Cardiac fibroblast (primary cell): Measurements from ENCODE around the gene MSL1.

Experiments
- DNase-seq, 2 donors: peaks; one replicate each; pipeline versions ENCODE4 v3.0.0 to v3.0.0-alpha.2; 2010; ENCODE audit warnings: low read depth in 2 of 2
- H3K4me3 ChIP-seq, 2 donors: replicated peaks in 1 of 2; 1 replicate in 1 of 2; 2 replicates in 1 of 2; pipeline ENCODE4 v1.5.1; 2011; ENCODE audit warnings: low read depth in 2 of 2, low read length in 2 of 2, mild to moderate bottlenecking in 2 of 2, moderate library complexity in 1 of 2
- TF ChIP-seq, protein P1 (sequence below): IDR thresholded peaks from one replicate; pipeline ENCODE4 v1.5.1; 2011; ENCODE audit warnings: low read depth, mild to moderate bottlenecking, low read length, inconsistent platforms

The MSL1 gene

DNA sequence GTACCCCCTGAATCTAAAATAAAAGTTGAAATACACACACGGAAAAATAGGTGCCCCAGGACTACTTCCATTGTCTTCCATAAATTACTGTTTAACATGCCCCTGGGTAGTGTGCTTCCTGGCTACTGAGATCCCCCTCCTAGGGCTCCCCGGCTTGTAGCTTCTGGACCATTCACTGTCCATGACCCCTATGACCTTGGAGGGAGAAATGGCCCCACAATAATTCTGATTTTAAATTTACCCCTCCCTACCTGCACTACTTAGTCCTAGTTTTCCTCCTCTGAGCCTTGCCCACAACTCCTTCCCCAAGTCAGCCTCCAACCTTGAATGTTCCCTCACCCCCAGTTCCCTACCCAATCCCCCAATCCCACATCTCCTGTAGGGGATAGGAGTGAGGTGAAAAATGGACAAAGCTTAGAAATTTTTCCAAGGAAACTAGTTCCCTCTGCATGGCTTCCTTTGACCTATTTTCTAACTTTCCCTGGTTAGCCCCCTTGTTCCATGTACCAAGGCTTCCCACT lies 9.5 kb upstream of the MSL1 start:
- DNase-seq: no peak
- no peak overlapping the region for H3K4me3 ChIP-seq
- TF ChIP-seq, protein P1, sequence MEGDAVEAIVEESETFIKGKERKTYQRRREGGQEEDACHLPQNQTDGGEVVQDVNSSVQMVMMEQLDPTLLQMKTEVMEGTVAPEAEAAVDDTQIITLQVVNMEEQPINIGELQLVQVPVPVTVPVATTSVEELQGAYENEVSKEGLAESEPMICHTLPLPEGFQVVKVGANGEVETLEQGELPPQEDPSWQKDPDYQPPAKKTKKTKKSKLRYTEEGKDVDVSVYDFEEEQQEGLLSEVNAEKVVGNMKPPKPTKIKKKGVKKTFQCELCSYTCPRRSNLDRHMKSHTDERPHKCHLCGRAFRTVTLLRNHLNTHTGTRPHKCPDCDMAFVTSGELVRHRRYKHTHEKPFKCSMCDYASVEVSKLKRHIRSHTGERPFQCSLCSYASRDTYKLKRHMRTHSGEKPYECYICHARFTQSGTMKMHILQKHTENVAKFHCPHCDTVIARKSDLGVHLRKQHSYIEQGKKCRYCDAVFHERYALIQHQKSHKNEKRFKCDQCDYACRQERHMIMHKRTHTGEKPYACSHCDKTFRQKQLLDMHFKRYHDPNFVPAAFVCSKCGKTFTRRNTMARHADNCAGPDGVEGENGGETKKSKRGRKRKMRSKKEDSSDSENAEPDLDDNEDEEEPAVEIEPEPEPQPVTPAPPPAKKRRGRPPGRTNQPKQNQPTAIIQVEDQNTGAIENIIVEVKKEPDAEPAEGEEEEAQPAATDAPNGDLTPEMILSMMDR: no peak

DNA sequence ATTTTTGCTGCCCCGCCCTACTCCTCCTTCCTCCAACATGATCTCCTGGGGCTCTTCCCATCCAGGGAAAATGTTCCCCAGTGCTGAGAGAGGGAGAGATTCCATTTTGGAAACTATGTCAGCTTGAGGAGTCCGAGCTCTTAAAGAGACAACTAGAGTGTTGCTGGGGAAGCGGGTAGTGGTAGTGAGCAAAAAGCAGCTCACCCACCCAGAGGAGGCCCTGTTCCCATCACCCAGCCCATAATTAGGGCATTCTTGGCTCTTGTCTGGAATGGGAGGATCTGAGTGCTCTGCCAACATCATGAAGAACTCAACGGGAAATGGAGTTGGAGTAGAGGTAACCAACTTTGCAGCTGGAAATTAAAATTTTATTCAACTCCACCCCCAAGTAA lies 9.1 kb upstream of the MSL1 start:
- TF ChIP-seq, protein P1: no peak
- no peak for DNase-seq
- no peak overlapping the region for H3K4me3 ChIP-seq

DNA sequence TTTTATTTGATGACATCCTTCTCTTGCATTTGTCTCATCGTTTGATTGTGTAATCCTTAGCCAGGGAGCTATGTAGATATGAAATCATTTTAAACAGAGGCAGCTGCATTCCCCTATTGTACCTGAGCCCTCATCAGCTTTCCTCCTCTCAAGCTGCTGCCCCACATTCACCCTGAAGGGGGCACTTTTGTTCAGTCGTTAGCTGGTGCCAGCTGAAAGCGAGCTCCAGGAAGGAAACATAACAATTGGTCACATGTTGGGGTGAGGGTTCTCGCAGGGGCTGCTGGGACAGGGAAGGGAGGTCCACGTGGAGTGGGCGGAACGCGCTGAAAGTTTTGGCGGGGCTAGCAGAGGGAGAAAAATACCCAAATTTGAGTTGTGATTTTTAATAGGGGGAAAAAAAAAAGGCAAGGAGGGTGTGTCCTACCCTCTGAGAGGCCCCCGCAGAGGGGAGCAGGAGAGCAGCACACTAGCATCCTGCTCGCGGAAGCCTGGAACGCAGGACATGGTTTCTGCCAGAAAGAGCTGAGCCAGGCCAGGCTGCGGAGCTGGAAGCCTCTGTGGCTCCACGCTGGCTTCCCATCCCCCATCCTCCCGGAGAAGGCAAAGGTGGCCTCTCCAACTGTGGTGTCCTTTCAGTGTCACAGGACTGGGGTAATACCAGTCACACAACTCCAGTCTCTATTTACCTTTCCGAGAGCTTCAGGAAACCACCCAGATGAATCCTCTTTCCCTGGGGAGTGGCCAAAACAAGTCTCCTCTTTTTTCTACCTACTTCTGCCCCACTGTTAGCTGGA lies 8.5 kb upstream of the MSL1 start:
- TF ChIP-seq, protein P1: peak; percentile 83
- peak; percentile 97 for DNase-seq
- peak overlapping the region; percentile 36 to 46 for H3K4me3 ChIP-seq

DNA sequence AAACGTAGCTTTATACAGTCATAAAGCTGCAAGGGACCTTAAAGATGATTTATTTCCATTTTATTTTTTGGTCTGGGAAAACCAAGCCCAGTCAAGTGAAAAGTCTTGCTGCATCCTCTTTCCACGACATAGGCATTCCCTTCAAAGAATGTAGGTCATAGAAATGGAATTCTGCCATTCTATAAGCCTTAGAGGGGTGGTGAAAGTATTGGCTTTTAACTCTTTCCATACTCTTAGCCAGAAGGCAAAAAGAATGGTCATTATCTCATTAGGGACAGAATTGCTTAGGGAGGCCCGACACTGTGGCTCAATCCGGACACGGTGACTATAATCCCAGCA lies 7.9 kb upstream of the MSL1 start:
- no peak for DNase-seq
- TF ChIP-seq, protein P1: no peak
- no peak overlapping the region for H3K4me3 ChIP-seq

DNA sequence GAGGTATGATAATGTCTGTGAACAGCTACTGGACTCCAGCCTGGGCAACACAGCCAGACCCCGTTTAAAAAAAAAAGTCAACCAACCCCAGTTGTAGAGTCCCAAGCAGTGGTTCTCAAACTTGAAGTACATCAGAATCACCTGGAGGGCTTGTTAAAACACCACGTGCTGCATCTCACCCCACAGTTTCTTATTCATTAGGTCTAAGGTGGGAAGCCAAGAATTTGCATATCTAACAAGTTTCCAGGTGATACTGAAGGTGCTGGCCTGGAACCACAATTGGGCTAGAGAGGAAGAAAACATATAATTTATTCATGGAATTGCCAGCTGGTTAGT lies 6.7 kb upstream of the MSL1 start:
- no peak overlapping the region for H3K4me3 ChIP-seq
- no peak for DNase-seq
- TF ChIP-seq, protein P1: no peak

DNA sequence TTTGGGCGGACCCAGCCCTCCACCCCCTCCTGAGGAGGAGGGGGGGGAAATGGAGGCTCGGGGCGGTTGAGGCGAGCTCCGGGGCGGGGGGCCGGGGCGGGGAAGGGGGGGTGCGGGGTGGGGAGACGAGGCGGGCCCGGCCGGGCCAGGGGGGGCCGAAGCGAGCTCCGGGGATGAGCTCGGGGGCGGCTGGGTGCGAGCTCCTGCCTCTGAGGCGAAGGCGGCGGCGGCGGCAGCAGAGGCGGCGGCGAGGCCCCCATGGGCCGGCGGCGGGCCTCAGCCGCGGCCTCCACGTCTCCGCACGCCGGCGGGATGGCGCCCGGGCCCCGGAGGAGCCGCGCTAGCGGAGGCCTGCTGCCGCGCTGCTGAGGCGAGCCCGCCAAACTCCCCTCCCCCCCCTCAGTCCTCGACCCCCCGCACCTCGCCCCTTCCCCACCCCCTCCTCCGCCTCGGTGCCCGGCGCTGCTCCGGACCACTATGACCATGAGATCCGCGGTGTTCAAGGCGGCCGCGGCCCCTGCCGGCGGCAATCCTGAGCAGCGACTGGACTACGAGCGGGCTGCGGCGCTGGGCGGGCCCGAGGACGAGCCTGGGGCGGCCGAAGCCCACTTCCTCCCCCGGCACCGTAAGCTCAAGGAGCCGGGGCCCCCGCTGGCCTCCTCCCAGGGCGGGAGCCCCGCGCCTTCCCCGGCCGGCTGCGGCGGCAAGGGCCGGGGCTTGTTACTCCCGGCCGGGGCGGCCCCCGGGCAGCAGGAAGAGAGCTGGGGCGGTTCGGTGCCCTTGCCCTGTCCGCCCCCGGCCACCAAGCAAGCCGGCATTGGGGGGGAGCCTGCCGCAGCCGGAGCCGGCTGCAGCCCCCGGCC lies 596 bp downstream of the MSL1 start:
- TF ChIP-seq, protein P1: peak; percentile 13
- peak overlapping the region; percentile 92 to 97 for H3K4me3 ChIP-seq
- DNase-seq: peak; percentile 42 to 61
